ENCODE measurements around the gene CPVL. TPM values are rescaled to one million over a fixed set of nuclear protein-coding genes. Genes with fewer than 3 reads are reported as not detected.

Gene CPVL
- 1 to 10 TPM in 1 of 2 donors, not detected in 1; 1.4 TPM for total RNA-seq

GRCh38 chr7:29146057-29146706, at the start of gene CPVL:
Gene CPVL (minus strand): TSS chr7:29146537. CDS start chr7:29121061, 25,476 bp downstream.
- ATAC-seq: peak in 1 of 2 donors; percentile 48
- H3K4me3 Mint-ChIP-seq: peak within 1 kb of the TSS; percentile 38

GRCh38 chr7:29194594-29195427, 48.5 kb upstream of the CPVL start, which contains the start of gene CHN2:
Gene CHN2 (plus strand): TSS chr7:29194775.
- Mint-ChIP-seq H3K36me3 (no peaks in the 10 kb centered on the region), H3K4me3 (peak within 1 kb of the TSS; percentile 92), H3K27ac (peak within 1 kb of the TSS; percentile 49 to 65), H3K4me1 (ENCODE audit: low read depth in 2 of 2) (peaks cover 34 to 36% of the 10 kb centered on the region in 2 donors), H3K9me3 (no peaks in the 10 kb centered on the region), H3K27me3 (peaks cover 15 to 16% of the 10 kb centered on the region in 2 donors)
- DNase-seq (ENCODE audit: low spot score) (peak; percentile 71), ATAC-seq (peak; percentile 79 to 87)

More at GRCh38 chr7:29146057-29146706, at the start of gene CPVL:
- no peaks in the 10 kb centered on the region for H3K9me3 Mint-ChIP-seq
- DNase-seq (ENCODE audit: low spot score): no peak
- no peaks in the 10 kb centered on the region for H3K36me3 Mint-ChIP-seq
- peaks cover 37 to 53% of the 10 kb centered on the region in 2 donors for H3K27me3 Mint-ChIP-seq
- no peak within 1 kb of the TSS for H3K27ac Mint-ChIP-seq
- H3K4me1 Mint-ChIP-seq (ENCODE audit: low read depth in 2 of 2): peaks cover 3 to 9% of the 10 kb centered on the region in 2 donors

GRCh38 chr7:29194206-29194593, 47.9 kb upstream of the CPVL start:
- H3K4me3 Mint-ChIP-seq: peak overlapping the region; percentile 92
- DNase-seq (ENCODE audit: low spot score) (no peak), ATAC-seq (peak in 1 of 2 donors; percentile 2)
- H3K27ac Mint-ChIP-seq: no peak overlapping the region
- no peaks in the 10 kb centered on the region for H3K36me3 Mint-ChIP-seq
- H3K27me3 Mint-ChIP-seq: peaks cover 15 to 18% of the 10 kb centered on the region in 2 donors
- peaks cover 37 to 39% of the 10 kb centered on the region in 2 donors for H3K4me1 Mint-ChIP-seq (ENCODE audit: low read depth in 2 of 2)
- H3K9me3 Mint-ChIP-seq: no peaks in the 10 kb centered on the region

GRCh38 chr7:29193316-29194205, 47.2 kb upstream of the CPVL start:
- Mint-ChIP-seq H3K27ac (no peak overlapping the region), H3K27me3 (peaks cover 15 to 18% of the 10 kb centered on the region in 2 donors), H3K36me3 (no peaks in the 10 kb centered on the region), H3K4me1 (ENCODE audit: low read depth in 2 of 2) (peaks cover 37 to 39% of the 10 kb centered on the region in 2 donors), H3K4me3 (peak overlapping the region; percentile 92), H3K9me3 (no peaks in the 10 kb centered on the region)
- no peak for ATAC-seq
- DNase-seq (ENCODE audit: low spot score): no peak

- H3K27ac Mint-ChIP-seq: no peak overlapping the region
- no peak for DNase-seq (ENCODE audit: low spot score)
- H3K4me1 Mint-ChIP-seq (ENCODE audit: low read depth in 2 of 2): peaks cover 35 to 37% of the 10 kb centered on the region in 2 donors
- no peaks in the 10 kb centered on the region for H3K9me3 Mint-ChIP-seq
- peaks cover 15 to 18% of the 10 kb centered on the region in 2 donors for H3K27me3 Mint-ChIP-seq
- no peaks in the 10 kb centered on the region for H3K36me3 Mint-ChIP-seq
- ATAC-seq: no peak
- H3K4me3 Mint-ChIP-seq: peak overlapping the region; percentile 45
These were observed 46.5 kb upstream of the CPVL start for GRCh38 chr7:29192811-29193210.

GRCh38 chr7:29192323-29192722, 46.0 kb upstream of the CPVL start:
- Mint-ChIP-seq H3K4me1 (ENCODE audit: low read depth in 2 of 2) (peaks cover 30 to 32% of the 10 kb centered on the region in 2 donors), H3K4me3 (peak overlapping the region; percentile 45), H3K27me3 (peaks cover 11 to 18% of the 10 kb centered on the region in 2 donors), H3K27ac (no peak overlapping the region), H3K9me3 (no peaks in the 10 kb centered on the region), H3K36me3 (no peaks in the 10 kb centered on the region)
- DNase-seq (ENCODE audit: low spot score): no peak
- no peak for ATAC-seq

GRCh38 chr7:29190349-29191045, 44.2 kb upstream of the CPVL start:
- no peak for ATAC-seq
- peaks cover 17 to 23% of the 10 kb centered on the region in 2 donors for H3K27me3 Mint-ChIP-seq
- no peaks in the 10 kb centered on the region for H3K36me3 Mint-ChIP-seq
- no peak for DNase-seq (ENCODE audit: low spot score)
- no peak overlapping the region for H3K4me3 Mint-ChIP-seq
- H3K4me1 Mint-ChIP-seq (ENCODE audit: low read depth in 2 of 2): peaks cover 13 to 14% of the 10 kb centered on the region in 2 donors
- H3K9me3 Mint-ChIP-seq: no peaks in the 10 kb centered on the region
- no peak overlapping the region for H3K27ac Mint-ChIP-seq

GRCh38 chr7:29189743-29190201, 43.4 kb upstream of the CPVL start:
- no peak overlapping the region for H3K4me3 Mint-ChIP-seq
- peak overlapping the region in 1 of 2 donors; percentile 18 for H3K27ac Mint-ChIP-seq
- peaks cover 10% of the 10 kb centered on the region in 2 donors for H3K4me1 Mint-ChIP-seq (ENCODE audit: low read depth in 2 of 2)
- H3K27me3 Mint-ChIP-seq: peaks cover 17 to 23% of the 10 kb centered on the region in 2 donors
- DNase-seq (ENCODE audit: low spot score) (peak; percentile 65), ATAC-seq (peak; percentile 52 to 74)
- H3K36me3 Mint-ChIP-seq: no peaks in the 10 kb centered on the region
- H3K9me3 Mint-ChIP-seq: no peaks in the 10 kb centered on the region

- Mint-ChIP-seq H3K27me3 (peaks cover 7% of the 10 kb centered on the region in 2 donors), H3K4me3 (no peak overlapping the region), H3K9me3 (no peaks in the 10 kb centered on the region), H3K36me3 (no peaks in the 10 kb centered on the region), H3K27ac (no peak overlapping the region), H3K4me1 (ENCODE audit: low read depth in 2 of 2) (peaks cover 3 to 5% of the 10 kb centered on the region in 2 donors)
- DNase-seq (ENCODE audit: low spot score) (no peak), ATAC-seq (no peak)
These were observed 39.3 kb upstream of the CPVL start for GRCh38 chr7:29185613-29186012.

- DNase-seq (ENCODE audit: low spot score) (no peak), ATAC-seq (no peak)
- H3K4me3 Mint-ChIP-seq: no peak overlapping the region
- peaks cover 5 to 7% of the 10 kb centered on the region in 2 donors for H3K27me3 Mint-ChIP-seq
- no peaks in the 10 kb centered on the region for H3K36me3 Mint-ChIP-seq
- H3K9me3 Mint-ChIP-seq: no peaks in the 10 kb centered on the region
- H3K4me1 Mint-ChIP-seq (ENCODE audit: low read depth in 2 of 2): peaks cover under 1 to 1% of the 10 kb centered on the region in 2 donors
- no peak overlapping the region for H3K27ac Mint-ChIP-seq
These were observed 38.3 kb upstream of the CPVL start for GRCh38 chr7:29184599-29184998.

- no peaks in the 10 kb centered on the region for H3K9me3 Mint-ChIP-seq
- ATAC-seq (no peak), DNase-seq (ENCODE audit: low spot score) (no peak)
- H3K4me1 Mint-ChIP-seq (ENCODE audit: low read depth in 2 of 2): peaks cover 6 to 9% of the 10 kb centered on the region in 2 donors
- no peak overlapping the region for H3K27ac Mint-ChIP-seq
- no peaks in the 10 kb centered on the region for H3K36me3 Mint-ChIP-seq
- H3K4me3 Mint-ChIP-seq: no peak overlapping the region
- peaks cover 14 to 17% of the 10 kb centered on the region in 2 donors for H3K27me3 Mint-ChIP-seq
These were observed 32.8 kb upstream of the CPVL start for GRCh38 chr7:29179115-29179514.

GRCh38 chr7:29177963-29178600, 31.7 kb upstream of the CPVL start:
- Mint-ChIP-seq H3K4me3 (no peak overlapping the region), H3K36me3 (no peaks in the 10 kb centered on the region), H3K27ac (no peak overlapping the region), H3K27me3 (peaks cover 14 to 17% of the 10 kb centered on the region in 2 donors), H3K9me3 (no peaks in the 10 kb centered on the region), H3K4me1 (ENCODE audit: low read depth in 2 of 2) (peaks cover 6 to 9% of the 10 kb centered on the region in 2 donors)
- peak; percentile 51 to 52 for ATAC-seq
- DNase-seq (ENCODE audit: low spot score): no peak
